HEK293 (cell line): ENCODE measurements around the gene DNASE1.

Source experiments
- CTCF ChIA-PET: fragments of 350-600 bp; formaldehyde crosslinking; extraction: SDS; loops from one replicate; lab custom pipeline; 2021; ENCODE audit warnings: antibody characterized with exemption; lab: Yijun Ruan, JAX
- POLR2A ChIA-PET: fragments of 300-600 bp; formaldehyde crosslinking; extraction: SDS; loops from one replicate; lab custom pipeline; 2020; ENCODE audit warnings: antibody characterized with exemption, inconsistent platforms; lab: Yijun Ruan, JAX
- H3K27ac ChIP-seq: fragments of 200-500 bp; sonication (Bioruptor generic); 2 replicates; pipeline ENCODE4 v1.5.1; 2014; ENCODE audit warnings: low read depth, low read length, control low read depth, inconsistent platforms; ENCODE audit errors: extremely low read depth
- H3K36me3 ChIP-seq, 2 experiments: fragments of 200-500 bp in 1 of 2; sonication (Bioruptor generic) in 1 of 2; 1 replicate in 1 of 2; 2 replicates in 1 of 2; pipeline ENCODE4 v1.5.1; 2014 to 2017; ENCODE audit warnings: inconsistent platforms in 2 of 2, low read length in 2 of 2; ENCODE audit not compliant: control insufficient read depth in 2 of 2, insufficient read depth in 1 of 2
- H3K4me1 ChIP-seq: fragments of 200-500 bp; sonication (Bioruptor generic); 2 replicates; pipeline ENCODE4 v1.5.1; 2014; ENCODE audit warnings: mild to moderate bottlenecking, low read length, inconsistent platforms; ENCODE audit not compliant: control insufficient read depth, insufficient read depth
- H3K4me3 ChIP-seq: 2 replicates; pipeline ENCODE4 v1.5.1; 2011; ENCODE audit warnings: low read depth, mild to moderate bottlenecking, control low read depth, low read length, moderate library complexity
- H3K9me3 ChIP-seq: fragments of 200-500 bp; sonication (Bioruptor generic); 2 replicates; pipeline ENCODE4 v1.5.1; 2014; ENCODE audit warnings: low read depth, low read length, inconsistent platforms; ENCODE audit not compliant: control insufficient read depth, insufficient read depth
- GLIS1 ChIP-seq: fragments of 450-650 bp; formaldehyde crosslinking; IDR thresholded peaks from 2 replicates; pipeline ENCODE4 v1.5.1; 2016; ENCODE audit warnings: missing biosample characterization, missing genetic modification characterization
- HOXA7 ChIP-seq: sonication (generic); formaldehyde crosslinking; IDR thresholded peaks from 2 replicates; pipeline ENCODE4 v1.8.1; 2022; ENCODE audit warnings: missing genetic modification reagents, borderline replicate concordance
- OVOL3 ChIP-seq: fragments of 450-650 bp; formaldehyde crosslinking; IDR thresholded peaks from 2 replicates; pipeline ENCODE4 v1.5.1; 2016; ENCODE audit warnings: missing biosample characterization, missing genetic modification characterization
- REPIN1 ChIP-seq: fragments of 450-650 bp; formaldehyde crosslinking; IDR thresholded peaks from 2 replicates; pipeline ENCODE4 v1.5.1; 2017; ENCODE audit warnings: missing biosample characterization, missing genetic modification characterization, low read depth
- SALL2 ChIP-seq: fragments of 450-650 bp; formaldehyde crosslinking; IDR thresholded peaks from 2 replicates; pipeline ENCODE4 v1.5.0; 2017; ENCODE audit warnings: missing biosample characterization, mild to moderate bottlenecking, missing genetic modification characterization, borderline replicate concordance
- SCRT1 ChIP-seq: fragments of 450-650 bp; formaldehyde crosslinking; IDR thresholded peaks from 2 replicates; pipeline ENCODE4 v1.5.1; 2016; ENCODE audit warnings: missing biosample characterization, missing genetic modification characterization, borderline replicate concordance
- ZBTB49 ChIP-seq: fragments of 450-650 bp; formaldehyde crosslinking; IDR thresholded peaks from 2 replicates; pipeline ENCODE4 v1.5.1; 2016; ENCODE audit warnings: missing biosample characterization, missing genetic modification characterization, low read depth
- ZIC2 ChIP-seq: fragments of 450-650 bp; formaldehyde crosslinking; IDR thresholded peaks from 2 replicates; pipeline ENCODE4 v1.5.1; 2016; ENCODE audit warnings: missing biosample characterization, missing genetic modification characterization
- ZNF10 ChIP-seq: fragments of 450-650 bp; formaldehyde crosslinking; IDR thresholded peaks from 2 replicates; pipeline ENCODE4 v1.5.1; 2017; ENCODE audit warnings: missing biosample characterization, missing genetic modification characterization
- ZNF112 ChIP-seq: fragments of 450-650 bp; formaldehyde crosslinking; IDR thresholded peaks from 2 replicates; pipeline ENCODE4 v1.5.0; 2017; ENCODE audit warnings: missing biosample characterization, missing genetic modification characterization
- ZNF155 ChIP-seq: fragments of 450-650 bp; formaldehyde crosslinking; IDR thresholded peaks from 2 replicates; pipeline ENCODE4 v1.5.1; 2016; ENCODE audit warnings: missing biosample characterization, missing genetic modification characterization
- ZNF2 ChIP-seq: fragments of 450-650 bp; formaldehyde crosslinking; IDR thresholded peaks from 2 replicates; pipeline ENCODE4 v1.5.1; 2016; ENCODE audit warnings: missing biosample characterization, missing genetic modification characterization
- ZNF221 ChIP-seq: fragments of 450-650 bp; formaldehyde crosslinking; IDR thresholded peaks from 2 replicates; pipeline ENCODE4 v1.5.1; 2017; ENCODE audit warnings: missing biosample characterization, missing genetic modification characterization, borderline replicate concordance
- ZNF223 ChIP-seq: fragments of 450-650 bp; formaldehyde crosslinking; IDR thresholded peaks from 2 replicates; pipeline ENCODE4 v1.5.1; 2016; ENCODE audit warnings: missing biosample characterization, missing genetic modification characterization
- ZNF239 ChIP-seq: fragments of 450-650 bp; formaldehyde crosslinking; IDR thresholded peaks from 2 replicates; pipeline ENCODE4 v1.5.1; 2016; ENCODE audit warnings: missing biosample characterization, missing genetic modification characterization
- ZNF544 ChIP-seq: fragments of 450-650 bp; formaldehyde crosslinking; IDR thresholded peaks from 2 replicates; pipeline ENCODE4 v1.5.0; 2017; ENCODE audit warnings: missing biosample characterization, missing genetic modification characterization
- ZNF629 ChIP-seq: fragments of 450-650 bp; formaldehyde crosslinking; IDR thresholded peaks from 2 replicates; pipeline ENCODE4 v1.5.1; 2017; ENCODE audit warnings: missing biosample characterization, missing genetic modification characterization
- ZNF76 ChIP-seq: fragments of 450-650 bp; formaldehyde crosslinking; IDR thresholded peaks from 2 replicates; pipeline ENCODE4; 2016; ENCODE audit warnings: low read depth, missing biosample characterization, missing genetic modification characterization, borderline replicate concordance
- TF ChIP-seq, protein P1 (sequence below): fragments of 450-650 bp; formaldehyde crosslinking; IDR thresholded peaks from 2 replicates; pipeline ENCODE4 v1.5.1; 2017; ENCODE audit warnings: missing biosample characterization, missing genetic modification characterization
- TF ChIP-seq, protein P2 (sequence below): fragments of 450-650 bp; formaldehyde crosslinking; optimal IDR thresholded peaks from 2 replicates; pipeline ENCODE3; 2016; ENCODE audit warnings: missing biosample characterization, mild to moderate bottlenecking, missing genetic modification characterization
- TF ChIP-seq, protein P3 (sequence below): IDR thresholded peaks from 2 replicates; pipeline ENCODE4 v1.6.1; 2011; ENCODE audit warnings: mild to moderate bottlenecking, low read depth, low read length, borderline replicate concordance
- TF ChIP-seq, protein P4 (sequence below): fragments of 450-650 bp; formaldehyde crosslinking; IDR thresholded peaks from 2 replicates; pipeline ENCODE4 v1.5.1; 2016; ENCODE audit warnings: missing biosample characterization, missing genetic modification characterization

DNASE1 gene

DNA sequence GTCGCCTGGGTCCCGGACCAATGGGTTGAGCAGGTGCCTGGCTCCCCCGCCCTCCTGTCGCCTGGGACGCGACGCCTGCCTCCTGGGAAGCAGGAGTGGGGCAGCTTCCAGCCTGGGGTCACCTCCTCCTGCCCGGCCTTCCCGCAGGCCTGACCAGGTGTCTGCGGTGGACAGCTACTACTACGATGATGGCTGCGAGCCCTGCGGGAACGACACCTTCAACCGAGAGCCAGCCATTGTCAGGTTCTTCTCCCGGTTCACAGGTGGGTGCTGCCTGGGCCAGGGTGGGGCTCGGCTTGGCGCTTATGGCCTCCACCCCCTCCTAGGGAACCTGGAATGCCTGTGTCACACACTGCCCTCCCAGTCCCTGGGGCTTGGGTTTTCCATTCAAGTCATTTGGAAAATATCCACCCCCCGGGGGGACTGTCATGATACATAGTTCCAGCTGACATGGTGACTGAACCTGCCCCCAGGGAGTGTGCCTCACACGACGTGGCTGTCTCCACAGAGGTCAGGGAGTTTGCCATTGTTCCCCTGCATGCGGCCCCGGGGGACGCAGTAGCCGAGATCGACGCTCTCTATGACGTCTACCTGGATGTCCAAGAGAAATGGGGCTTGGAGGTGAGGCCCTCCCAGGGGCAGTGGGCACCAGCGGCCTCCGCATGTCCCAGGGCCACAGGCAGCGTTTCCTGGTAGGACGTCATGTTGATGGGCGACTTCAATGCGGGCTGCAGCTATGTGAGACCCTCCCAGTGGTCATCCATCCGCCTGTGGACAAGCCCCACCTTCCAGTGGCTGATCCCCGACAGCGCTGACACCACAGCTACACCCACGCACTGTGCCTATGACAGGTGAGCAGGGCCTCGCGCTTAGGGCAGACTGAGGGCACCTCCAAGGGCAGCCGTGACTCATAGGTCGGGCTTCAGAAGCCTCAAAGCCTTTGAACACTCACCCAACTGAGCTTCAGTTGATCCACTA, 2.3 kb downstream of the DNASE1 start:
- TF ChIP-seq ZIC2 (peak; percentile 18; the same call in 1 of the 2 replicates), SCRT1 (0 out of 2 replicates have a peak, but pooled peaks have one; percentile 27), GLIS1 (tag by site-specific recombination) (peak; percentile 37), ZNF544 (tag by site-specific recombination) (no peak), ZNF2 (no peak)
- CTCF ChIA-PET, result no interaction called here
- H3K4me1 ChIP-seq, result no peaks in the 10 kb centered on the region

DNA sequence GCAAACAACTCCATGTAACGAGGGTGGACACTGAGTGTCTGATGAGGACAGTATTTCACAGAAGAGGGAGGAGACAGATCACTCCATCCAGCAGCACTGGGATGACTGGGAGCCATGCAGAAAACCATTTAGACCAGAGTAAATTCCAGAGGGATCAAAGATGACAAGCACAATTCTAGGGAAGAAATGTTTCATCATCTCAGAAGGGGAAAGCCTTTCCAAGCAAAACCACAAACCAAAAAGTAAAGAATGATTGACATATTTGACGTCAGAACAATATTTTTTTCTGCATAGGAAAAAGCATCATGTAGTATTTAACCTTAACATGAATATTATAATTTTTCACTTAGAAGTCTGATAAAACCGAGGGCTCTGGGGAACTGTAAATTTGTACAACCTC, 4.8 kb downstream of the DNASE1 start:
- TF ChIP-seq, protein P1, sequence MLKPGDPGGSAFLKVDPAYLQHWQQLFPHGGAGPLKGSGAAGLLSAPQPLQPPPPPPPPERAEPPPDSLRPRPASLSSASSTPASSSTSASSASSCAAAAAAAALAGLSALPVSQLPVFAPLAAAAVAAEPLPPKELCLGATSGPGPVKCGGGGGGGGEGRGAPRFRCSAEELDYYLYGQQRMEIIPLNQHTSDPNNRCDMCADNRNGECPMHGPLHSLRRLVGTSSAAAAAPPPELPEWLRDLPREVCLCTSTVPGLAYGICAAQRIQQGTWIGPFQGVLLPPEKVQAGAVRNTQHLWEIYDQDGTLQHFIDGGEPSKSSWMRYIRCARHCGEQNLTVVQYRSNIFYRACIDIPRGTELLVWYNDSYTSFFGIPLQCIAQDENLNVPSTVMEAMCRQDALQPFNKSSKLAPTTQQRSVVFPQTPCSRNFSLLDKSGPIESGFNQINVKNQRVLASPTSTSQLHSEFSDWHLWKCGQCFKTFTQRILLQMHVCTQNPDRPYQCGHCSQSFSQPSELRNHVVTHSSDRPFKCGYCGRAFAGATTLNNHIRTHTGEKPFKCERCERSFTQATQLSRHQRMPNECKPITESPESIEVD (tag by site-specific recombination), result no peak
- TF ChIP-seq ZNF76 (tag by site-specific recombination) (no peak), ZNF221 (tag by site-specific recombination) (no peak), SALL2 (tag by site-specific recombination) (no peak), ZNF239 (tag by site-specific recombination) (no peak), ZNF155 (no peak), ZBTB49 (tag by site-specific recombination) (no peak), OVOL3 (tag by site-specific recombination) (no peak), ZNF10 (tag by site-specific recombination) (no peak), ZNF629 (tag by site-specific recombination) (no peak), ZNF223 (tag by site-specific recombination) (no peak), ZNF112 (tag by site-specific recombination) (no peak), REPIN1 (tag by site-specific recombination) (no peak), HOXA7 (no peak)
- TF ChIP-seq, protein P2, sequence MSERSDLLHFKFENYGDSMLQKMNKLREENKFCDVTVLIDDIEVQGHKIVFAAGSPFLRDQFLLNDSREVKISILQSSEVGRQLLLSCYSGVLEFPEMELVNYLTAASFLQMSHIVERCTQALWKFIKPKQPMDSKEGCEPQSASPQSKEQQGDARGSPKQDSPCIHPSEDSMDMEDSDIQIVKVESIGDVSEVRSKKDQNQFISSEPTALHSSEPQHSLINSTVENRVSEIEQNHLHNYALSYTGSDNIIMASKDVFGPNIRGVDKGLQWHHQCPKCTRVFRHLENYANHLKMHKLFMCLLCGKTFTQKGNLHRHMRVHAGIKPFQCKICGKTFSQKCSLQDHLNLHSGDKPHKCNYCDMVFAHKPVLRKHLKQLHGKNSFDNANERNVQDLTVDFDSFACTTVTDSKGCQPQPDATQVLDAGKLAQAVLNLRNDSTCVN, result no peak
- TF ChIP-seq, protein P3, sequence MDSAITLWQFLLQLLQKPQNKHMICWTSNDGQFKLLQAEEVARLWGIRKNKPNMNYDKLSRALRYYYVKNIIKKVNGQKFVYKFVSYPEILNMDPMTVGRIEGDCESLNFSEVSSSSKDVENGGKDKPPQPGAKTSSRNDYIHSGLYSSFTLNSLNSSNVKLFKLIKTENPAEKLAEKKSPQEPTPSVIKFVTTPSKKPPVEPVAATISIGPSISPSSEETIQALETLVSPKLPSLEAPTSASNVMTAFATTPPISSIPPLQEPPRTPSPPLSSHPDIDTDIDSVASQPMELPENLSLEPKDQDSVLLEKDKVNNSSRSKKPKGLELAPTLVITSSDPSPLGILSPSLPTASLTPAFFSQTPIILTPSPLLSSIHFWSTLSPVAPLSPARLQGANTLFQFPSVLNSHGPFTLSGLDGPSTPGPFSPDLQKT, result no peak
- TF ChIP-seq, protein P4, sequence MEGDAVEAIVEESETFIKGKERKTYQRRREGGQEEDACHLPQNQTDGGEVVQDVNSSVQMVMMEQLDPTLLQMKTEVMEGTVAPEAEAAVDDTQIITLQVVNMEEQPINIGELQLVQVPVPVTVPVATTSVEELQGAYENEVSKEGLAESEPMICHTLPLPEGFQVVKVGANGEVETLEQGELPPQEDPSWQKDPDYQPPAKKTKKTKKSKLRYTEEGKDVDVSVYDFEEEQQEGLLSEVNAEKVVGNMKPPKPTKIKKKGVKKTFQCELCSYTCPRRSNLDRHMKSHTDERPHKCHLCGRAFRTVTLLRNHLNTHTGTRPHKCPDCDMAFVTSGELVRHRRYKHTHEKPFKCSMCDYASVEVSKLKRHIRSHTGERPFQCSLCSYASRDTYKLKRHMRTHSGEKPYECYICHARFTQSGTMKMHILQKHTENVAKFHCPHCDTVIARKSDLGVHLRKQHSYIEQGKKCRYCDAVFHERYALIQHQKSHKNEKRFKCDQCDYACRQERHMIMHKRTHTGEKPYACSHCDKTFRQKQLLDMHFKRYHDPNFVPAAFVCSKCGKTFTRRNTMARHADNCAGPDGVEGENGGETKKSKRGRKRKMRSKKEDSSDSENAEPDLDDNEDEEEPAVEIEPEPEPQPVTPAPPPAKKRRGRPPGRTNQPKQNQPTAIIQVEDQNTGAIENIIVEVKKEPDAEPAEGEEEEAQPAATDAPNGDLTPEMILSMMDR (tag by site-specific recombination), result no peak
- Histone ChIP-seq H3K36me3 (peaks cover 23 to 94% of the 10 kb centered on the region in 2 experiments), H3K4me3 (no peak overlapping the region), H3K27ac (no peak overlapping the region), H3K4me1 (no peaks in the 10 kb centered on the region), H3K9me3 (no peaks in the 10 kb centered on the region)
- CTCF ChIA-PET, result interaction anchor here (0.8 kb wide), 1 partner anchor 22 kb away, joined by 3 read pairs; no protein-coding TSS in a partner anchor
- POLR2A ChIA-PET, result no interaction called here

More for the DNA sequence above, 2.3 kb downstream of the DNASE1 start:
- no peaks in the 10 kb centered on the region for H3K9me3 ChIP-seq
- H3K27ac ChIP-seq, result no peak overlapping the region
- POLR2A ChIA-PET, result interaction anchor here (0.6 kb wide), 1 partner anchor 256 kb away, joined by 3 read pairs; no protein-coding TSS in a partner anchor
- H3K4me3 ChIP-seq, result no peak overlapping the region
- H3K36me3 ChIP-seq, result peaks cover 23 to 88% of the 10 kb centered on the region in 2 experiments
